RPMI7951 (cell line): ENCODE data around the gene XG. TPM values are rescaled to one million over a fixed set of nuclear protein-coding genes. Genes with fewer than 3 reads are reported as not detected.
"Not testable (repeated sequence)": the region's sequence is repeated elsewhere in the genome, so short reads cannot be mapped to it uniquely, and the experiment has no call there.

Experiments
- DNase-seq: peaks from one replicate; pipeline ENCODE4 v3.0.0-alpha.2; 2012; ENCODE audit warnings: low read depth
- total RNA-seq: library from RNA; depleted of rRNA; stranded (reverse); fragments of >200 nt; shearing (Covaris generic); gene quantifications from 2 replicates; pipeline ENCODE4 v1.2.3, GENCODE V29; 2014; rRNA removed

The XG gene, protein sequence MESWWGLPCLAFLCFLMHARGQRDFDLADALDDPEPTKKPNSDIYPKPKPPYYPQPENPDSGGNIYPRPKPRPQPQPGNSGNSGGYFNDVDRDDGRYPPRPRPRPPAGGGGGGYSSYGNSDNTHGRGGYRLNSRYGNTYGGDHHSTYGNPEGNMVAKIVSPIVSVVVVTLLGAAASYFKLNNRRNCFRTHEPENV
- total RNA-seq, result not detected in 2 replicates

DNA sequence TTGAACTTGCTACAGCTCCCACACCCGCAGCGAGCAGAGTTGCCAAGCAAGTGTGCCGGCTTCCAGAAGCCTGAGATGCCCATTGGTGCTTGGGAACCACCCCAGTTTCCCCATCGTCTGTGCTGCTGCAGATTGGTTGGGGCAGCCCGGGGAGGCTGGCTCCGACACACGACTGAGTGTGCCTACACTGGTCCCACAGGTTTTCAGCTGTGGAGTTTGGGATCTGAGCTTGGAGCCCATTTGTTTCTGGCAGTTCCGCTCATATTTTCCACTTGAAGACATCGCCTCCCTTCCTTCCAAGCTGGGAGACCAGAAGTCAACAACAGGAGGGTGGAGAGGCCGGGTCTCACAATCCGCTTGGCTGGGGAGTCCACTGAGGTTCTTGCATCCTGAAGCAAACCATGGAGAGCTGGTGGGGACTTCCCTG, at the start of gene XG:
TSS of gene XG (plus strand) at position 167 of the 427 bp plus-strand sequence. CDS start at position 402, 235 bp downstream.
- not testable (repeated sequence) for DNase-seq

DNA sequence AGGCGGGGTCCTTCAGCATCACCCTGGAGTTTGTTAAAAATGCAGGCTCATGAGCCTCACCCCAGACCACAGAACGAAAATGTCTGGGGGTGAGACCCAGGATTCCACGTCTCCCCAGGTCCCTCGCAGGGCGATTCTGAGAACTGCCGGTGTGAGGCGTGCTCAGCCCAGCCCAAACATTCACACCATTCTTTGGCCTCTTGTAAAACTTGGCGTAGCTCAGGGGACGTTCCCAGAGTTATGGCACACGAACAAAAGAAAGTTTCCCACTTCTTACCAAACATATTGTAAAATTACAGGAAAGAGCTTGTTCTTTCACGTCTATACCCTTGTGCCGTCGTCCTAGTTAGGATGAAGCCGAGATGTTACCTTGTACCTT, 47.9 kb upstream of the XG start:
- DNase-seq, result no peak

DNA sequence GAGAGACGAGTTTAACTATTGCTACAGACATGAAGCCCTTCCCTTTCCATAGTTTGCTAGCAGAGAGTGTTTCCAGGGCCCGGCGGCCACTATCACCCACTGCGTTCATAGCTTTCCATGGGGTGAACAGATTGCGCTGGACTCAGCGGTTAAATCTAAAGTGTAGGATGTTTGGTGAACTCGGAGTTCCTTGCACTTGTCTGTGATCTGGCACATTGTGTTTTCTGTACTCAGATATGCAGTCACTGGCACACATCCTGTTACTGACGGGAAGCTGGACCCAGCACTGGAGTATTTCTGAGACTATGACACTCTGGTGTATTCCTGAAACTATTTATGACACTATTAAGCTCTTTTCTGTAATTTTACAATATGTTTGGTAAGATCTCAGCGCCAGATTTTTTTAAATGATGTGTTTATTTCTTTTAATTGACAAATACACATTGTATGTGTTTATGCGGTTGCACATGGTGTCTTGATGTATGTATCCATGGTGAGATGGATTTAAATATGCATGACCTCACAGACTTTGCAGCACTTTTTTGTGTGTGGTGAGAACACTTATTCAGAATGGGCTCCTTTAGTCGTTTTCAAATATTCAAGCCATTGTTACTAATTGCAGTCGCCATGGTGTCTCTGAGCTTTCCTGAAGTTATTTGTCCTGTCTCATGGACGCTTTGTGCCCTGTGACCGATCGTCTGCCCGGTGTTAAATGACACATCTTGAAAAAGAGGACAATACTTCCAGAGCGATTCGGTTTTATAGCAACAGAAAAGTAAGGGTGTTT, 46.6 kb upstream of the XG start:
- no peak for DNase-seq

DNA sequence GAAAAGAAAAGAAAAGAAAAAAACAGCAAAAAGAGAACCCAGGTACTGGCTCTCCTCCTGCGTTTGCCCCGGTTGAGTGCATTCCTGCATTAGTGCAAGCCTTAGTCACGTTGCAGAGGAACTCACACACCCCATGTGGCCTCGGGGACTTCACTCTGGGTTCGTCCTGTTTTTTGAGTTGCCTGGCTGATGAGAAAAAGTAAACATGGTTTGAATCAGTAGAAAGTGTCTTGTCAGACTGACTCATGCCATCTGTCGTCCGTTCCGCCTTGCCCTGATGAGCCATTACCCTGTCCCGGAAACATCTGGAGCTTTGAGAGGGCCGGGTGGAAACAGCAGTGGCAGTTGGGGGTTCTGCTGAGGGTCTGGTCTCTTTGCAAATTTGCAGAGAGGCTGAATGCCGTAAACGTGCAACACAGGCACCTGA, 44.5 kb upstream of the XG start:
- DNase-seq, result peak; percentile 97

DNA sequence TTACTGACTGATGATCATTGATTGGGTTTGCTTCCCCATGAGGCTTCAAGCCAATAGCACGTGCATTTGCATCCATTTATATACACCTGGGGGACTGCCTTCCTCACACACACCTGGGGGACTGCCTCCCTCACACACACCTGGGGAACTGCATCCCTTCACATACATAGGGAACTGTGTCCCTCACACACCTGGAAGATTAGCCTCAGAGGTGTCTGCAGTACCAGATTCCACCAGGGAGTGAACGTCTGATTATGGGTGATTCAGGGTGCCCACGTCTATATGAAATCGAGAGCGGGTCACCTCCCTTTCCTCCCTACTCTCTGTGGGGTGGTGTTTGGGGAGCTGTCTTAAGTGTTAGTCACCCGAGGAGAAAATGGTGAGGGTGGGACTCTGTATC, 43.8 kb upstream of the XG start:
- DNase-seq, result no peak

DNA sequence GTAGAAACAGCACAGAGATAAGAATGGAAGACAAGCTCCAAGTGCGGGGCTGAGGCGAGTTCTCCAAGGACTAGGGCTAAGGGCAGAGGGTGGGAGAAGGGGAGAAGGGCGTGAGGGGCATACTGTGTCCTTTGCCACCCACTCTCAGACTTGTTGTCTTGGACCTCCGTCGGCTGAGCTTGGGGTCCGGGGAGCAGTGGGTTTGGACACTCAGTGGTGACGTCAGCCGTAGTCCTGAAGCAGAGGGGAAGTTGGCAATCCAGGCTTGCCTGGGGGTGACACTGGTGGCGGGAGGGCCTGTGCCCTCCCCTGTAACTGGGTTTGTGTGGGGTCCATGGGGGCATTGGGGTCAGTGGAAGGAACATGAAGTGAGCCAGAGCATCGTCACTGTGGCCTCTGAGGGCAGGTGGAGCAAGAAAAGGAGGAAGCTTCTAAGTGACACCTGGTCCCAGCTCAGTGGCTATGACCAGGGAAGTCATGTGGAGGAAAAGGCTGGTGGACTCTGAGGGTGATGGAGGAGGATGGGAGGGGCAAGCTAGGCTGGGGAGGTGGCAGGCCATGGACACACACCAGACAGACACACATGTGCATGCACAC, 43.1 kb upstream of the XG start:
- DNase-seq, result no peak

DNA sequence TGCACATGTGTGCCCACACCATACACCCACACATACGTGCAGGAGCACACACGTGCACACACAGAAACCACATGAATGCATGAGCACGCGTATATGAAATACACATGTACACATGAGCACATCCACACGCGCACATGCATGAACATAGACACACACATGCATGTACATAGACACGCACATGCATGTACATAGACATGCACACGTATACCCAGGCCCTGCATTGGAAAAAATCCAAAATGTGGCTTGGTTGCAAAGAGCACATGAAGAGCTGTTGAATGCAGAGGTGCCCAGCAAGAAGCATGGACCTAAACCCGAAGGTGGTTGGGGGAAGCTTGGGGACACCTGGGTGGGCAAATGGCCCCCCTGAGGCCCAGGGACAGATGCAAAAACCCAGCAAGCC, 42.3 kb upstream of the XG start:
- DNase-seq, result no peak

DNA sequence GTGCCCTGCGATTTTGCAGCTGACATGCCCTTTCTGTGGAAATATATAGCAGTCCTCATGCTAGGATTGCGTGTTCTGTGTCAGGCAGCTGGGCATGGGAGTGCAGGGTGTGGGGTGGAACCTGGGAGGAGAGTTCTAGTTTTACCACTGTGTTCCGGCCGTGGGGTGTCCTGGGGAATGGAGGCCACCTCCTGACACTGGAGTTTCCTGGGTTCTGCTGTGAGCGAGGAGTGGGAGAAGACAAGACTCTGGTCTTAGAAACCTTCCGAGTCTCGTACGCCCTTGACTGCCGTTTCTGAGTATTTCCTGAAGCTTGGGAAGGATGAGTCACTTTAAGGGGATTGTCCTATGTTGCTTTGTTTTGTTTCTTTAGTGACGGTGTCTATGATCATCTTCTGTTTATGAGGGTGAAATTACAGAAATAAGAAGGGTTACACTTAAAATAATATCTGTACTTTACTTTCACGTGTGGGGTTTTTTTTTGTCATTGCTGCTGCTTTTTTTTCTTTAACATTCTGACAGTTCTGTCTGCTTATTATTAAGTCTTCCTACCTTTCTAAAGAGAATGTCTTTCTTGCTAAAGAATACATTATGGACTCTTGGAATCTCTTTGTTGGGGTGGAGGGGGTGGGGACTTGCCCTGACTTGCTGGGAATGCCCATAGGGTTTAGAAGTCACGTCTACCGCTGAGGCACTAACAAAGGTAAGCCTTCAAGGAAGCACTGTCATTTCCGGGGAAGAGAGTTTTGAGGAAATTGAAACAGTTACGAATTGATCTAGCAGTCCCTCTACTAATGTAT, 41.6 kb upstream of the XG start:
- DNase-seq, result peak; percentile 84

DNA sequence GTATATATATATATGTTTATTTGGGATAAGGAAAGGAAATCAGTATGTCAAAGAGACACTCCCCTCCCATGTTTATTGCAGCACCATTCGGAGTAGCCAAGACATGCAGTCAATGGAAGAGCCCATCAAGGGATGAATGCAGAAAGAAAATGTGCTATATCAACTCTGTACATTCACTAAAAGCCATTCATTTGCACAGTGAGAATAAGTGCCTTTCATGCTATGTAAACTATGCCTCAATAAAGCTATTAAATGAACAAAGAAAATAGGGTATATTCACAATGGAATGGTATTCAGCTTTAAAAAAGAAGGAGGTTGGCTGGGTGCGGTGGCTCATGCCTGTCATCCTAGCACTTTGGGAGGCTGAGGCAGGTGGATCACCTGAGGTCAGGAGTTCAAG, 40.4 kb upstream of the XG start:
- no peak for DNase-seq

DNA sequence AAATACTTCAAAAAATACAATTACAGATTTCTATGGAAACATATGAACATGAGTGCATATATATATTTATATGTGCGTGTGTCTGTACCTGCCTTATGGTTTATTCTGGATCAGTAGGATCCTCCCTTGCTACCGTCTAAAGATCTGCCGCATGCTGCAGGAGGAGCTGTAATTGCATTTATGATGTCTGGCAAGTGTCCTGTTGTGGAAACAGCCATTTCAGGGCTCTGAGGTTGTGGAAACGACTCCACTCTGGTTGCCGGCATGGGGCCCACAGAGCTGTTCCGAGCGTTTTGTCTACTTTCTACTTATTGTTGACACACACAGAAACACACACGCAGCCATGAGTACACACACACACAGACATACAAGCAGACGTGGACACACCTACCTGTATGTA, 39.4 kb upstream of the XG start:
- DNase-seq, result no peak

DNA sequence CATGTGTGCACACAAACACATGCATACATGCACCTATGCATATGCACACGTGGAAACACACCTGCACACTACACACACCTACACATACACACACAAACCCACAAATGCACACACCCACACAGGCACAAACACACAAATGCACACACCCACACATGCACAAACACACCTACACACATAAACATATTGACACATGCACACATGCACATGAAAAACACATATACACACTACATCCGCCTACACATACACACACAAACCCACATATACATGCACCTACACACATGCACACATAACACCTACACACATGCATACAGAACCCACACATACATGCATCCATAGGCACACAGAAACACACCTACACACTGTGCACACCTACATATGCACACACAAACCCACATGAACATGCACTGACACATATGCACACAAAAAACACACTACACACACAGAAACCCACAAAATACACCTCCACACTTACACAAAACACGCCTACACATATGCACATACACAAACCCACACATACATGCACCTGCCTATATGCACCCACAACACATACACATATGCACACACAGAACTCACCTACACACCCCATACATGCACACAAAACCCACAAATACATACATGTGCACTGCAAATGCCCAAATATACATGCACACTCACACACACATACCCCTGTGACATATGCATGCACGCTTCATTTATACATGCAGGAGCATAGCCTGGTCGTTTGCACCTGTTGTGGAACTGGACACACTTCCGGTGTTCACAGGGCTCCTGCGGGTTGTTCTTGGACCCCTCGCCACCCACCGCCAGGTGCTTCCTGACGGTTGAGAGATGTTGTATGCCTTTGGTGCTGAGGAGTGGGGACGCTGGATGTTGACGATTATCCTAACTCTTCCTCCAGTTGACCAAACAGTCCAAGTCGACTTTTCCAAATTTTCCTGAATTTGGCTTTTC, 38.7 kb upstream of the XG start:
- DNase-seq, result no peak

DNA sequence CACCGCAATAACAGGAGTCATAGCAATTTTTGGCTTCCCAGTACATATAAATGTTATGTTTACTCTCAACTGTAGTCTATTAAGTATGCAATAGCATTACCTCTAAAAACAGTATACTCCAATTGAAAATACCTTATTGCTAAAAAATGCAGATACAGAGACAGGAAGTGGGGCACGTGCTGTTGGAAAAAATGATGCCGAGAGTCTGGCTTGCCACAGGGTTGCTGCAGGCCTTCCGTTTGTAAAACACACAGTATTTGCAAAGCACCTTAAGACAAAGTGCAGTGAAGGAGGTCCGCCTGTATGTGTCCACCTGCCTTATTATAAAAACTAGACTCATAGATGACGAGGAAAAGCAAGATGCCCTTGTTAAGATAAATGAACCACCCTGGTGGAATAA, 37.3 kb upstream of the XG start:
- DNase-seq, result no peak

DNA sequence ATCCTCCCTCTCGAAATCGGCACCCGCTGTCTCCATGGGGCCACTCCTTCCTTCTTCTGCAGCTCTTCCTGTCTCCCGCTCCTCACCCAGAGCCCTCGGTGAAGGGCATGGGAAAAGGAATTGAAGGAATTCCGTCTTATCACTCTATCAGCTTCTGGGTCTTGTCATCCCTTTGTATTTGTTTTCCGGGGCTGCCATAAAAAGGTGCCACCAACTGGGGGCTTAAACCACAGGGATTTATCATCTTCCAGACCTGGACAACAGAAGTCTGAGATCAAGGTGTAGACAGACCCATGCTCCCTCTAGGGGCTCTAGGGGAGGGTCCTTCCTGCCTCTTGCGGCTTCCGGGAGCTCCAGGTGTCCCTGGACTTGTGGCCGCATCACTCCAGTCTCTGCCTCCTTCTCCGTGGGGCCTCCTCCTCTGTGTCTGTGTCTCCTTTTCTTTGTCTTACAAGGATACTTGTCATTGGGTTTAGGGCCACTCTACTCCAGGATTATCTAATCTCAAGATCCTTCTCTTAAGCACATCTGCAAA, 36.7 kb upstream of the XG start:
- DNase-seq, result no peak

DNA sequence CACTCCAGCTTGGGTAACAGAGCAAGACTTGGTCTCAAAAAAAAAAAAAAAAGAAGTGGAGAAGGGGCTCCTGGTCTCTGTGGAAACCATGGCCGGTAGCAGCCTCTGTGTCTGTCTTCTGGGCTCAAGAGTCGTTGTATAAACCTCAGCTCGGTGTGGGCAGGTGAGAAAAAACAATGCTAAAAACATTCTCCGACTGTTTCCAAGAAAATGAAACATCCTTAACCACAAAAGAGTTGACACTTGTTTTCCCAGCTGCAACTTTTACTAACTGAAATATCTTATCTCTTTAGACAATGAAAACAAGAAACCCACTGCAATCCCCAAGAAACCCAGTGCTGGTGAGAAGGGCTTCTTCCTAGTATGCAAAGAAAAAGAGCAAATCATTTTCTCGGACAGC, 34.5 kb upstream of the XG start:
- no peak for DNase-seq

DNA sequence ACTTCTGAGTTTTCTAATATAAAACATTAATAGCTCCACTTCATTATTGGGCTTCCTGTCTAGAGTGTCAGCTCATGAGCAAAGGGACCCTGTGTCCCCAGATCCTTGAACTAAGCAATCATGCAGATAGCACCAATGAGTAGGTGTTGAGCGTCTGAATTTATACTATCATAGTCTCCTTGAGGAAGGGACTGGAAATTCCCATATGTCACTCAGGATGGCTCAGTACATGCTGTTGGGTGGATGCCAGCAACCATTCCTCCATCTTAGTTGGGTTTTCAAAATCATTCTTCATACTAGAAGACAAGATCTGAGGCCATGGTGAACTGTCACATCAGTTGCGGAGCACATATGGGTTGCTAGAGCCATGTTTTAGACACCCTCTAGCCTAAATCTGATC, 33.0 kb upstream of the XG start:
- DNase-seq, result no peak

DNA sequence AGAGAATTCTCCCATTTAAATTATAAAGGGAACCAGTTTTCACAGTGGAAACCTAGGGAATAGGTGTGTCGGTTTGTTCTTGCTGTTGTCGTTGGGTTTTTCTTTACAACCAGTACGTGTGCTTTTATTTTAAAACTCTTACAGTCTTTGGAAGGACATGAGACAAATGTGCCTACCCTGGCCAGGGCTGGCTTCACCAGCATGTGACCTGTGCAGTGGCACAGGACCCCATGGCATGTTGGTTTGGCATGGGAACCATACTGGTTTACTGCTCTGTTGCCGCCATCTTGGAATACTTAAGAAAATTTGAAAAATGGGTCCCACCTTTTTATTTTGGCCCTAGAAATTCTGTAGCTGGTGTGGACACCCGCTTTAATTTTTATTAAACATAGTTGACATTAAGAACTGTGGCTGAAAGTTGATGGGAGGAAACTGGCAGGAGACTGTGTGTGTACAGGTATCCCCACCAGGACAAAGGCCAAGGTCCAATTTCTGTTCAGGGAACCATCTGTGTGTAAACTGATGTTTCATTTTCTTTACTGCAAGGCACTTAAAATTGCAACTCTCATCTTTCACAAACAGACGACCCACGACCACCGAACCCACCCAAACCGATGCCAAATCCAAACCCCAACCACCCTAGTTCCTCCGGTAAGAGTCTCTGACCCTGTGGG, 31.9 kb upstream of the XG start:
- DNase-seq, result no peak

DNA sequence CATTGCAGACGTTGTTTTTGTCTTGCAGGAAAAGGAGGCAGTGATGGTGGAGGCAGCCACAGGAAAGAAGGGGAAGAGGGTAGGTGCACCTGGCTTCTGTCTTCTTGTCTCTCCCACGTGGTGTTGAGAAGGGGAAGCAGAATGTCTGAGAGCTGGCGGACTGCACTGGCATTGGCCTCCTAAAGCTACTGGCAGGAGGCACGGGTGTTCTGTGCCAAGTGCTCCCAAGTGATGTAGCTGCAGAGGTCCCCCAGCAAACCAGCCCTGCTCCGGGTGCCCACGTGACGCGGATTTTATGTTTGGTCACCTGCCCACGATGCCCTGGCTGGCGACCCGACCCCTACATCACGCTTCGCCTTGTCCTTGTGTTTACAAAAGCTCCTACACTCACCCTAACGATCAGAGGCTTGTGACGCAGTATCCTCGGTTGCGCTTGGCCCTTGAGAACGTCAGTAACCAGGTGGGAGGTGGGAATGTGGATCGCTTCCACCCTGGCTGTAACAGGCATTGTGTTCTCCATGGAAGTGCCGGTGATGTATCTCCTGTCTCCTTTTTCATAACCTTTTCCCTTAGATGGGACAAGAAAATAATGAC, 28.5 kb upstream of the XG start:
- DNase-seq, result no peak

DNA sequence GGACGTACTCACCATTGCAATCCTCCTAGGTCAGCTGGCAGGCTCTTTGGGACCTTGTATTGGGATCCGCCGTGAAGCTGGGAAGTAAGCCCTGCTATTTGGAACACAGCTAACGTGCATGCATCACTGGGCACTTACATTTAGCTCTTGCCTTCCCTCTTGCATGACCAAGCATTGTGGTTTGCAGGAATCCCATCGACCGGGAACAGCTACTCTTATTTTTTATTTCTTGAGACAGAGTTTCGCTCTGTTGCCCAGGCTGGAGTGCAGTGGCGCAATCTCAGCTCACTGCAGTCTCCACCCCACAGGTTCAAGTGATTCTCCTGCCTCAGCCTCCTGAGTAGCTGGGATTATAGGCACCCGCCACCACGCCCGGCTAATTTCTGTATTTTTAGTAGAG, 24.6 kb upstream of the XG start:
- DNase-seq, result not testable (repeated sequence)

DNA sequence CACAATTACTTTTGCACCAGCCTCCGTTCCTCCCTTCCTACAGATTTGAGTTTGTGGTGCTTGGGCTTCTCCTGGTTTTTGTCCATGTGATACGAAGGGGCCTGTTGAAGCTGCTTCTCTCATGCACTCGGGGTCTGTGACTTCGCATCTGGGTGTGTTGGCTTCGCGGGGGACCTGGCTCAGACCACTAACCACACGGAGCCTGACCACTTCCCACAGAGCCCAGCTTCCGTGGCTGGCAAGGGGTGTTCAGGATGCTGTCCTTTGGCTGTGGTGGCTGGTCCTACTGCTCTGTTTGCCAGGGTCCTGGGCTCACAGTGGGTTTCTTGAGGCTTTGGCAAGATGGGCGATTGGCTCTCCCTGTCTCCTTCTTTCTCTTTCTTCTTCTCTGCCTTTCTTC, 19.8 kb upstream of the XG start:
- no peak for DNase-seq

DNA sequence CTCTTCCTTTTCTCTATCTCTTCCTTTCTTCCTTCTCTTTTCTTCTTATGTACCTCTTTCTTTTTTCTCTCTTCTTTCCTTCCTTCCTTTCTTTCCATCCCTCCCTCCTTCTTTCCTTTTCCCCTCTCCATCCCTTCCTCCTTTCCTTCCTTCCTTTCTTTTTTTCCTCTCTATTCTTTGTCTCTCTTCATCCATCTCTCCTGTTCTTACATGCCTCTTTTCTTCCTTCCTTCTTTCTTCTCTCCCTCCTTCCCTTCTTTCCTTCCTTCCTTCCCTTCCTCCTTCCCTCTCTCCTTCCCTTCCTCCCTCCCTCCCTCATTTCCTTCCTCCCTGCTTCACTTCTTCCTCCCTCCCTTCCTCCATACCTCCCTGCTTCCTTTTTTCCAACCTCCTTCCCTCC, 19.2 kb upstream of the XG start:
- DNase-seq, result no peak
